Heart left ventricle (tissue), 13 donors: ENCODE results near the gene RTN3.

Experiments
- CTCF ChIP-seq, 12 donors: fragments of 200-600 bp; sonication (generic) in 4 of 12; IDR thresholded peaks; one replicate each; pipeline versions ENCODE4 v1.5.0 to v1.8.0; 2018 to 2022; ENCODE audit warnings: antibody characterized with exemption in 12 of 12, mild to moderate bottlenecking in 5 of 12
- POLR2A ChIP-seq, 2 donors: fragments of 450-650 bp; IDR thresholded peaks; one replicate each; pipeline ENCODE4 v1.6.1; 2017; ENCODE audit warnings: antibody characterized with exemption in 2 of 2, mild to moderate bottlenecking in 2 of 2, moderate library complexity in 2 of 2
- donor health status: ischemic (EF 13 %, LVEDD 7.1; RV severe dilation, severe dysfunction).
- donor health status: DM: no; HTN: yes; CAD: no.
- donor health status: DM: no; HTN: no; CAD: no.
- donor health status: ischemic (EF 25% LVEDD 6.9; RV normal size, moderate dysfunction).
- donor health status: ischemic (EF 25% LVEDD 5.7; RV mildly dilated, moderate dysfunction).
- donor health status: ischemic (EF 35%, LVEDD 5.7; RV mildly dilated, moderate dysfunction).
- donor health status: nonischemic (EF 11% LVEDD 7.7; RV severe dilation, severe dysfunction).
- donor health status: DM: yes; HTN: yes; CAD: no.
- donor health status: PGD.
- donor health status: ischemic (EF 29% LVEDD 5.4; RV normal size, mild dysfunction).
- donor health status: nonischemic (EF 23%, LVEDD 6.1; RV moderate dilation, normal function).

DNA sequence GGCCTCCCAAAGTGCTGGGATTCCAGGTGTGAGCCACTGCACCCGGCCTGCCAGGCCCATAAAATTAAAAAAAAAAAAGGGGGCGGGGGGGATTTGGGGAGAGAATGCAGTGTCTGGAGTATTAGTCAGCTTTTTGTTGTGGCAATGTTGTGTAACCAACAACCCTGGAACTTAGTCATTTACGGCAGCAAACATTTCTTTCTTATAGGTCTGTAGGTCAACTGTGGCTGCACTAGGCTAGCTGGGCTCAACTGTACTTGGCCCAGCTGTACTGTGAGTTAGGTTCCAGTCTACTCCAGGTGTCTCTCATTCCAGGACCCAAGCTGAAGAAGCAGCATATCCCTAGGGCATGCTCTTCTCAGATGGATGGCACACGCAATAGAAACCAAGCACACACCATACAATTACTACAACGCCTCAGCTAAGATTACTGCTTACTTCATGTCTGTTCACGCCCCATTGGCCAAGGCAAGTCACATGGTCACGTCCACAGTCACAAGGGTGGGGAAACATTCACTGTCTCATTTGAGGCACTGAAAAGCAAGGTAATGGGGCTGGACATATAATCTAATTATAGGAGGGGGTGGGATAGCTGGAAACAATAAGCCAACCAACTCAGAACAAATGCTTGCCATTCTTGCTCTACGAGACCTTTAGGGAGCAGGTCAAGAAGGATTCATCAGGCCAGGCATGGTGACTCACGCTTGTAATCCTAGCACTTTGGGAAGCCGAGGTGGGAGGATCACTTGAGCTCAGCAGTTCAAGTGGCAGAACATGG is 121.5 kb downstream of the RTN3 start:
- TF ChIP-seq CTCF (IDR thresholded peaks at IDR 0.05) (no peak), POLR2A (IDR thresholded peaks at IDR 0.05) (no peak)
